SKM-1 treated with dmso at 0.1 percent for 144 hours (cell line): Measurements from ENCODE around the gene CIC.
"Not testable (repeated sequence)": the region's sequence is repeated elsewhere in the genome, so short reads cannot be mapped to it uniquely, and the experiment has no call there.

ENCODE experiments used
- DNase-seq: peaks from one replicate; lab custom pipeline; 2025; ENCODE audit not compliant: unreplicated experiment; lab: John Stamatoyannopoulos, UW

CIC gene

GRCh38 chr19:42254089-42254849 lies 14.8 kb upstream of the CIC start:
- no peak for DNase-seq

GRCh38 chr19:42254850-42255765 lies 13.9 kb upstream of the CIC start, which contains the start of gene ERF:
Gene ERF (minus strand): TSS chr19:42255128. CDS start chr19:42254999, 129 bp downstream.
- DNase-seq = peak; percentile 22

GRCh38 chr19:42255766-42256745 lies 13.0 kb upstream of the CIC start:
- no peak for DNase-seq

GRCh38 chr19:42257842-42258241 lies 11.2 kb upstream of the CIC start:
- not testable (repeated sequence) for DNase-seq

GRCh38 chr19:42261763-42262162 lies 7.3 kb upstream of the CIC start:
- no peak for DNase-seq

GRCh38 chr19:42266105-42266504 lies 2.9 kb upstream of the CIC start:
- not testable (repeated sequence) for DNase-seq

- DNase-seq = not testable (repeated sequence)
These were observed 2.0 kb upstream of the CIC start for GRCh38 chr19:42266928-42267603.

GRCh38 chr19:42267644-42268141 lies 1.4 kb upstream of the CIC start:
- no peak for DNase-seq

- peak; percentile 90 for DNase-seq
These were observed 829 bp upstream of the CIC start for GRCh38 chr19:42268142-42268703.

GRCh38 chr19:42269478-42270345 lies 660 bp downstream of the CIC start:
- no peak for DNase-seq

GRCh38 chr19:42270346-42271044 lies 1.4 kb downstream of the CIC start:
- DNase-seq = no peak

- DNase-seq = no peak
These were observed 2.0 kb downstream of the CIC start for GRCh38 chr19:42271045-42271419.

GRCh38 chr19:42271861-42272534 lies 2.9 kb downstream of the CIC start:
- DNase-seq = no peak

- DNase-seq = no peak
These were observed 3.5 kb downstream of the CIC start for GRCh38 chr19:42272535-42272897.

GRCh38 chr19:42272989-42273406 lies 3.9 kb downstream of the CIC start:
- no peak for DNase-seq

- DNase-seq = no peak
These were observed 4.5 kb downstream of the CIC start for GRCh38 chr19:42273407-42274064.

GRCh38 chr19:42274065-42274682 lies 5.1 kb downstream of the CIC start:
- DNase-seq = no peak
